ENCODE results near the gene EHHADH. TPM values are rescaled to one million over a fixed set of nuclear protein-coding genes. Genes with fewer than 3 reads are reported as not detected.

The EHHADH gene
- polyA plus RNA-seq, 2 donors: 2.4 to 3.3 TPM

GRCh38 chr3:185276415-185276814 is 22.6 kb upstream of the EHHADH start:
- Histone ChIP-seq H3K27me3 (ENCODE audit: control insufficient read depth in 1 of 2, insufficient read depth in 2 of 2, low read length in 2 of 2) (no peaks in the 10 kb centered on the region), H3K9me3 (ENCODE audit: control insufficient read depth in 2 of 2, insufficient read depth in 1 of 2, low read depth in 1 of 2, low read length in 1 of 2) (no peaks in the 10 kb centered on the region), H3K27ac (ENCODE audit: low read depth in 2 of 2, low read length in 1 of 2) (no peak overlapping the region), H3K4me1 (ENCODE audit: control insufficient read depth in 2 of 2, insufficient read depth in 2 of 2, low read length in 1 of 2) (no peaks in the 10 kb centered on the region), H3K4me3 (ENCODE audit: low read depth in 1 of 2, low read length in 2 of 2) (no peak overlapping the region), H3K36me3 (ENCODE audit: control insufficient read depth in 2 of 2, insufficient read depth in 2 of 2, low read length in 1 of 2) (no peaks in the 10 kb centered on the region)
- WGBS, 2 donors: 84% methylated on average over 4 of the region's 4 CpGs

- no peak overlapping the region for H3K27ac ChIP-seq (ENCODE audit: low read depth in 2 of 2, low read length in 1 of 2)
- H3K27me3 ChIP-seq (ENCODE audit: control insufficient read depth in 1 of 2, insufficient read depth in 2 of 2, low read length in 2 of 2): no peaks in the 10 kb centered on the region
- H3K9me3 ChIP-seq (ENCODE audit: control insufficient read depth in 2 of 2, insufficient read depth in 1 of 2, low read depth in 1 of 2, low read length in 1 of 2): no peaks in the 10 kb centered on the region
- no peaks in the 10 kb centered on the region for H3K36me3 ChIP-seq (ENCODE audit: control insufficient read depth in 2 of 2, insufficient read depth in 2 of 2, low read length in 1 of 2)
- H3K4me1 ChIP-seq (ENCODE audit: control insufficient read depth in 2 of 2, insufficient read depth in 2 of 2, low read length in 1 of 2): no peaks in the 10 kb centered on the region
- WGBS, 2 donors: 94 to 95% methylated on average over 1 of the region's 1 CpG
- H3K4me3 ChIP-seq (ENCODE audit: low read depth in 1 of 2, low read length in 2 of 2): no peak overlapping the region
These were observed 18.2 kb upstream of the EHHADH start for GRCh38 chr3:185272033-185272432.

DNA sequence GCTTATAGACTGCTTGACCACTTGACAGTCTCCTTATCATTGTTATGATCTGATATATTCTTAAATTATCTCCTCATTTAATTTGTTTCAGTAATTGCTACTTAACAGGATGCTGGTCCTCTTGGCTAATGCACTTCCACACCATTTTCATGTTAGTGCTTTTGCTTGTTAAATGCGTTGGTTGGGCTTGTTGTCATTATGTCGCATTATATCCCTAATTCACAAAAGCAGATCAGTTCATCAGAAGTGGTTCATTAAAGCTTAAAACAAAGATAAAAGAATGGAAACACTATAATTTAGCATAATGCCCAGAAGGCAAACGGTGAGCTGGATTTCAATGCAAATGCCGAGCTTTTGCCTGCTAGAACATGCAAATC is 17.1 kb upstream of the EHHADH start:
- no peaks in the 10 kb centered on the region for H3K9me3 ChIP-seq (ENCODE audit: control insufficient read depth in 2 of 2, insufficient read depth in 1 of 2, low read depth in 1 of 2, low read length in 1 of 2)
- H3K36me3 ChIP-seq (ENCODE audit: control insufficient read depth in 2 of 2, insufficient read depth in 2 of 2, low read length in 1 of 2): no peaks in the 10 kb centered on the region
- WGBS, 2 donors: 57 to 64% methylated on average over 4 of the region's 4 CpGs
- no peaks in the 10 kb centered on the region for H3K4me1 ChIP-seq (ENCODE audit: control insufficient read depth in 2 of 2, insufficient read depth in 2 of 2, low read length in 1 of 2)
- no peaks in the 10 kb centered on the region for H3K27me3 ChIP-seq (ENCODE audit: control insufficient read depth in 1 of 2, insufficient read depth in 2 of 2, low read length in 2 of 2)
- no peak overlapping the region for H3K27ac ChIP-seq (ENCODE audit: low read depth in 2 of 2, low read length in 1 of 2)
- H3K4me3 ChIP-seq (ENCODE audit: low read depth in 1 of 2, low read length in 2 of 2): no peak overlapping the region

GRCh38 chr3:185270262-185270955 is 16.6 kb upstream of the EHHADH start:
- Histone ChIP-seq H3K36me3 (ENCODE audit: control insufficient read depth in 2 of 2, insufficient read depth in 2 of 2, low read length in 1 of 2) (no peaks in the 10 kb centered on the region), H3K4me1 (ENCODE audit: control insufficient read depth in 2 of 2, insufficient read depth in 2 of 2, low read length in 1 of 2) (no peaks in the 10 kb centered on the region), H3K4me3 (ENCODE audit: low read depth in 1 of 2, low read length in 2 of 2) (no peak overlapping the region), H3K27me3 (ENCODE audit: control insufficient read depth in 1 of 2, insufficient read depth in 2 of 2, low read length in 2 of 2) (no peaks in the 10 kb centered on the region), H3K27ac (ENCODE audit: low read depth in 2 of 2, low read length in 1 of 2) (no peak overlapping the region), H3K9me3 (ENCODE audit: control insufficient read depth in 2 of 2, insufficient read depth in 1 of 2, low read depth in 1 of 2, low read length in 1 of 2) (no peaks in the 10 kb centered on the region)
- WGBS, 2 donors: 64 to 66% methylated on average over 4 of the region's 4 CpGs

GRCh38 chr3:185268194-185268962 is 14.5 kb upstream of the EHHADH start:
- Histone ChIP-seq H3K27ac (ENCODE audit: low read depth in 2 of 2, low read length in 1 of 2) (no peak overlapping the region), H3K4me3 (ENCODE audit: low read depth in 1 of 2, low read length in 2 of 2) (no peak overlapping the region), H3K36me3 (ENCODE audit: control insufficient read depth in 2 of 2, insufficient read depth in 2 of 2, low read length in 1 of 2) (no peaks in the 10 kb centered on the region), H3K9me3 (ENCODE audit: control insufficient read depth in 2 of 2, insufficient read depth in 1 of 2, low read depth in 1 of 2, low read length in 1 of 2) (peaks cover 0 to 5% of the 10 kb centered on the region in 2 donors), H3K27me3 (ENCODE audit: control insufficient read depth in 1 of 2, insufficient read depth in 2 of 2, low read length in 2 of 2) (no peaks in the 10 kb centered on the region), H3K4me1 (ENCODE audit: control insufficient read depth in 2 of 2, insufficient read depth in 2 of 2, low read length in 1 of 2) (no peaks in the 10 kb centered on the region)
- WGBS, 2 donors: 67 to 71% methylated on average over 2 of the region's 2 CpGs

DNA sequence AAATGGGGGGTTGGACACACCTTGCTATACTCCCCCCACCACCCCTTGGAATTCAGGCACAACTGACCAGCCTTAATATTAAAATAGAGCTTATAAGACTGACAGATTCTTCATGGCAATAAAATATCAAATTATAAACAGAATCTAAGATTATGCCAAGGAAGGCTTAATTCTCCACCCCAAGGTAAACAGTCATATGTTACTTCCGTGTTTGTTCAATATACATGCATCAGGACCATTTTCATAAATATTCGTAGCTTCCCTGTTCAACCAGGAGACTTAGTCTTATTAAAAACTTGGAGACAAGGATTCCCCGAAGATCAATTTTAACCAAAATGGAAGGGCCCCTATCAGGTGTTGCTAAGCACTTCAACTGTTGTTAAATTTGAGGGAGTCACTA is 13.3 kb upstream of the EHHADH start:
- Histone ChIP-seq H3K9me3 (ENCODE audit: control insufficient read depth in 2 of 2, insufficient read depth in 1 of 2, low read depth in 1 of 2, low read length in 1 of 2) (peaks cover 0 to 5% of the 10 kb centered on the region in 2 donors), H3K4me1 (ENCODE audit: control insufficient read depth in 2 of 2, insufficient read depth in 2 of 2, low read length in 1 of 2) (no peaks in the 10 kb centered on the region), H3K27ac (ENCODE audit: low read depth in 2 of 2, low read length in 1 of 2) (no peak overlapping the region), H3K36me3 (ENCODE audit: control insufficient read depth in 2 of 2, insufficient read depth in 2 of 2, low read length in 1 of 2) (no peaks in the 10 kb centered on the region), H3K4me3 (ENCODE audit: low read depth in 1 of 2, low read length in 2 of 2) (no peak overlapping the region), H3K27me3 (ENCODE audit: control insufficient read depth in 1 of 2, insufficient read depth in 2 of 2, low read length in 2 of 2) (no peaks in the 10 kb centered on the region)
- 78 to 80% methylated on average over 3 of the region's 3 CpGs for WGBS, 2 donors

- Histone ChIP-seq H3K36me3 (ENCODE audit: control insufficient read depth in 2 of 2, insufficient read depth in 2 of 2, low read length in 1 of 2) (no peaks in the 10 kb centered on the region), H3K4me1 (ENCODE audit: control insufficient read depth in 2 of 2, insufficient read depth in 2 of 2, low read length in 1 of 2) (no peaks in the 10 kb centered on the region)
- 95% methylated on average over 25 of the region's 25 CpGs for WGBS, 2 donors
These were observed 11.2 kb upstream of the EHHADH start for GRCh38 chr3:185264849-185265553.

DNA sequence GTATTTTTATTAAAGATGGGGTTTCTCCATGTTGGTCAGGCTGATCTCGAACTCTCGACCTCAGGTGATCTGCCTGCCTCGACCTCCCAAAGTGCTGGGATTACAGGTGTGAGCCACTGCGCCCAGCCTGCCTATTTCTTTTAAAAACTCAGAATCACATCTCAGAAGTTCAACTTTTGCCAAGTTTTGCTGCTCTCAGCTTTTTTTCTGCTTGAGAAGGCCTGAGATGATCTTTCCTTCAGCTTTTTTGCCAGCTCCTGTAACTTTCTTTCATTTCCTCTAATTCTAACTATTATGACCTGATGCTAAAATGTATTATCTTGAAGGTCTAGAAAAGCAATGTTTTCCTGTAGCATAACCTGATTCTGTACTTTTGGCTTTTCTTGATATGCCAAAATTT is 9.6 kb upstream of the EHHADH start:
- WGBS, 2 donors: 84 to 87% methylated on average over 4 of the region's 4 CpGs
- Histone ChIP-seq H3K36me3 (ENCODE audit: control insufficient read depth in 2 of 2, insufficient read depth in 2 of 2, low read length in 1 of 2) (no peaks in the 10 kb centered on the region), H3K27me3 (ENCODE audit: control insufficient read depth in 1 of 2, insufficient read depth in 2 of 2, low read length in 2 of 2) (no peaks in the 10 kb centered on the region), H3K4me1 (ENCODE audit: control insufficient read depth in 2 of 2, insufficient read depth in 2 of 2, low read length in 1 of 2) (no peaks in the 10 kb centered on the region), H3K9me3 (ENCODE audit: control insufficient read depth in 2 of 2, insufficient read depth in 1 of 2, low read depth in 1 of 2, low read length in 1 of 2) (peaks cover 0 to 5% of the 10 kb centered on the region in 2 donors), H3K4me3 (ENCODE audit: low read depth in 1 of 2, low read length in 2 of 2) (no peak overlapping the region), H3K27ac (ENCODE audit: low read depth in 2 of 2, low read length in 1 of 2) (no peak overlapping the region)

More at GRCh38 chr3:185264849-185265553, 11.2 kb upstream of the EHHADH start:
- no peaks in the 10 kb centered on the region for H3K27me3 ChIP-seq (ENCODE audit: control insufficient read depth in 1 of 2, insufficient read depth in 2 of 2, low read length in 2 of 2)
- H3K4me3 ChIP-seq (ENCODE audit: low read depth in 1 of 2, low read length in 2 of 2): peak overlapping the region in 1 of 2 donors; percentile 7
- peaks cover 0 to 5% of the 10 kb centered on the region in 2 donors for H3K9me3 ChIP-seq (ENCODE audit: control insufficient read depth in 2 of 2, insufficient read depth in 1 of 2, low read depth in 1 of 2, low read length in 1 of 2)
- H3K27ac ChIP-seq (ENCODE audit: low read depth in 2 of 2, low read length in 1 of 2): no peak overlapping the region

GRCh38 chr3:185257334-185257733 is 3.5 kb upstream of the EHHADH start:
- no peaks in the 10 kb centered on the region for H3K4me1 ChIP-seq (ENCODE audit: control insufficient read depth in 2 of 2, insufficient read depth in 2 of 2, low read length in 1 of 2)
- no peaks in the 10 kb centered on the region for H3K9me3 ChIP-seq (ENCODE audit: control insufficient read depth in 2 of 2, insufficient read depth in 1 of 2, low read depth in 1 of 2, low read length in 1 of 2)
- H3K4me3 ChIP-seq (ENCODE audit: low read depth in 1 of 2, low read length in 2 of 2): no peak overlapping the region
- WGBS, 2 donors: 97 to 100% methylated on average over 1 of the region's 1 CpG
- H3K36me3 ChIP-seq (ENCODE audit: control insufficient read depth in 2 of 2, insufficient read depth in 2 of 2, low read length in 1 of 2): no peaks in the 10 kb centered on the region
- H3K27me3 ChIP-seq (ENCODE audit: control insufficient read depth in 1 of 2, insufficient read depth in 2 of 2, low read length in 2 of 2): no peaks in the 10 kb centered on the region
- H3K27ac ChIP-seq (ENCODE audit: low read depth in 2 of 2, low read length in 1 of 2): no peak overlapping the region
